Memory B cell (primary cell): ENCODE data around the gene GLS.
A peak's percentile ranks its signal among the peaks of the same experiment; 100 is the strongest.
"Not testable (repeated sequence)": the region's sequence is repeated elsewhere in the genome, so short reads cannot be mapped to it uniquely, and the experiment has no call there.

ENCODE experiments used
- ATAC-seq: fragments of 150-1000 bp; cut with Tn5 transposase; 2 replicates; pipeline ENCODE4 v1.10.0; 2021; ENCODE audit warnings: low read depth, mild to moderate bottlenecking, moderate library complexity
- DNase-seq, 2 donors: peaks; one replicate each; pipeline ENCODE4 v3.0.0; 2022; ENCODE audit warnings: low spot score in 2 of 2
- H3K27ac Mint-ChIP-seq: one replicate; pipeline ENCODE4 v1.8.0; 2022; ENCODE audit warnings: mild to moderate bottlenecking, moderate library complexity, mixed read lengths
- H3K27me3 Mint-ChIP-seq: one replicate; pipeline ENCODE4 v1.8.0; 2022; ENCODE audit warnings: mixed read lengths
- H3K36me3 Mint-ChIP-seq: one replicate; pipeline ENCODE4 v1.8.0; 2022; ENCODE audit warnings: mild to moderate bottlenecking, mixed read lengths
- H3K4me1 Mint-ChIP-seq: one replicate; pipeline ENCODE4 v1.8.0; 2022; ENCODE audit warnings: mixed read lengths
- H3K4me3 Mint-ChIP-seq: one replicate; pipeline ENCODE4 v1.8.0; 2022; ENCODE audit warnings: mild to moderate bottlenecking, moderate library complexity, mixed read lengths
- H3K9me3 Mint-ChIP-seq: one replicate; pipeline ENCODE4 v1.8.0; 2022; ENCODE audit warnings: mixed read lengths

Gene GLS

GRCh38 chr2:190943706-190944105 lies 63.1 kb downstream of the GLS start:
- H3K36me3 Mint-ChIP-seq: no peaks in the 10 kb centered on the region
- no peaks in the 10 kb centered on the region for H3K27me3 Mint-ChIP-seq

GRCh38 chr2:190947141-190947540 lies 66.5 kb downstream of the GLS start:
- Mint-ChIP-seq H3K4me3 (no peak overlapping the region), H3K27ac (no peak overlapping the region), H3K36me3 (no peaks in the 10 kb centered on the region), H3K9me3 (no peaks in the 10 kb centered on the region), H3K27me3 (no peaks in the 10 kb centered on the region), H3K4me1 (peaks cover 6% of the 10 kb centered on the region)
- DNase-seq (no peak), ATAC-seq (no peak)

More at GRCh38 chr2:190943706-190944105, 63.1 kb downstream of the GLS start:
- Mint-ChIP-seq H3K27ac (no peak overlapping the region), H3K4me3 (no peak overlapping the region), H3K9me3 (no peaks in the 10 kb centered on the region), H3K4me1 (peaks cover 6% of the 10 kb centered on the region)
- DNase-seq (no peak), ATAC-seq (no peak)

- H3K9me3 Mint-ChIP-seq: no peaks in the 10 kb centered on the region
- no peaks in the 10 kb centered on the region for H3K36me3 Mint-ChIP-seq
- DNase-seq (peak in 1 of 2 donors; percentile 1), ATAC-seq (peak; percentile 89)
- peak overlapping the region; percentile 79 for H3K27ac Mint-ChIP-seq
- no peak overlapping the region for H3K4me3 Mint-ChIP-seq
- H3K27me3 Mint-ChIP-seq: no peaks in the 10 kb centered on the region
- H3K4me1 Mint-ChIP-seq: peaks cover 6% of the 10 kb centered on the region
Measured at GRCh38 chr2:190947711-190948251, 67.2 kb downstream of the GLS start.

GRCh38 chr2:190948671-190949070 lies 68.0 kb downstream of the GLS start:
- Mint-ChIP-seq H3K9me3 (no peaks in the 10 kb centered on the region), H3K4me3 (no peak overlapping the region), H3K27ac (no peak overlapping the region), H3K4me1 (peaks cover 6% of the 10 kb centered on the region), H3K27me3 (no peaks in the 10 kb centered on the region), H3K36me3 (peaks cover under 1% of the 10 kb centered on the region)
- ATAC-seq: no peak
- no peak for DNase-seq

GRCh38 chr2:190950566-190950991 lies 70.0 kb downstream of the GLS start:
- peaks cover 5% of the 10 kb centered on the region for H3K36me3 Mint-ChIP-seq
- H3K27ac Mint-ChIP-seq: no peak overlapping the region
- H3K27me3 Mint-ChIP-seq: no peaks in the 10 kb centered on the region
- peaks cover 6% of the 10 kb centered on the region for H3K4me1 Mint-ChIP-seq
- H3K4me3 Mint-ChIP-seq: no peak overlapping the region
- ATAC-seq (no peak), DNase-seq (no peak)
- no peaks in the 10 kb centered on the region for H3K9me3 Mint-ChIP-seq

GRCh38 chr2:190953257-190953656 lies 72.6 kb downstream of the GLS start:
- Mint-ChIP-seq H3K27ac (no peak overlapping the region), H3K4me3 (no peak overlapping the region), H3K36me3 (peaks cover 18% of the 10 kb centered on the region), H3K4me1 (peaks cover 3% of the 10 kb centered on the region), H3K27me3 (no peaks in the 10 kb centered on the region), H3K9me3 (no peaks in the 10 kb centered on the region)
- ATAC-seq: no peak
- no peak for DNase-seq

GRCh38 chr2:190959911-190960788 lies 79.5 kb downstream of the GLS start:
- H3K4me3 Mint-ChIP-seq: no peak overlapping the region
- no peaks in the 10 kb centered on the region for H3K27me3 Mint-ChIP-seq
- H3K36me3 Mint-ChIP-seq: peaks cover 24% of the 10 kb centered on the region
- no peak overlapping the region for H3K27ac Mint-ChIP-seq
- H3K9me3 Mint-ChIP-seq: no peaks in the 10 kb centered on the region
- DNase-seq (no peak), ATAC-seq (no peak)
- peaks cover 11% of the 10 kb centered on the region for H3K4me1 Mint-ChIP-seq

- DNase-seq, ATAC-seq, H3K27me3 Mint-ChIP-seq, H3K27ac Mint-ChIP-seq, H3K4me3 Mint-ChIP-seq, H3K9me3 Mint-ChIP-seq: not testable (repeated sequence)
- H3K36me3 Mint-ChIP-seq: peaks cover 17% of the 10 kb centered on the region
- peaks cover 11% of the 10 kb centered on the region for H3K4me1 Mint-ChIP-seq
Measured at GRCh38 chr2:190961117-190961516, 80.5 kb downstream of the GLS start.

GRCh38 chr2:190961918-190962487 lies 81.4 kb downstream of the GLS start:
- no peaks in the 10 kb centered on the region for H3K27me3 Mint-ChIP-seq
- H3K36me3 Mint-ChIP-seq: peaks cover 13% of the 10 kb centered on the region
- DNase-seq: no peak
- peaks cover 8% of the 10 kb centered on the region for H3K4me1 Mint-ChIP-seq
- peak overlapping the region; percentile 37 for H3K27ac Mint-ChIP-seq
- no peak overlapping the region for H3K4me3 Mint-ChIP-seq
- no peaks in the 10 kb centered on the region for H3K9me3 Mint-ChIP-seq
- ATAC-seq: no peak

GRCh38 chr2:190963088-190963487 lies 82.5 kb downstream of the GLS start:
- no peak overlapping the region for H3K4me3 Mint-ChIP-seq

GRCh38 chr2:190964170-190964795 lies 83.7 kb downstream of the GLS start:
- H3K4me1 Mint-ChIP-seq: peaks cover 6% of the 10 kb centered on the region
- H3K36me3 Mint-ChIP-seq: peaks cover 13% of the 10 kb centered on the region
- peak overlapping the region; percentile 73 for H3K27ac Mint-ChIP-seq
- ATAC-seq (peak; percentile 89), DNase-seq (no peak)
- H3K4me3 Mint-ChIP-seq: no peak overlapping the region
- H3K9me3 Mint-ChIP-seq: no peaks in the 10 kb centered on the region
- no peaks in the 10 kb centered on the region for H3K27me3 Mint-ChIP-seq

More at GRCh38 chr2:190963088-190963487, 82.5 kb downstream of the GLS start:
- Mint-ChIP-seq H3K36me3 (peaks cover 13% of the 10 kb centered on the region), H3K4me1 (peaks cover 8% of the 10 kb centered on the region), H3K9me3 (no peaks in the 10 kb centered on the region), H3K27ac (peak overlapping the region; percentile 6), H3K27me3 (no peaks in the 10 kb centered on the region)
- ATAC-seq: no peak
- no peak for DNase-seq

GRCh38 chr2:190965580-190966222 lies 85.1 kb downstream of the GLS start:
- Mint-ChIP-seq H3K27ac (peak overlapping the region; percentile 31), H3K4me3 (no peak overlapping the region), H3K4me1 (peaks cover 6% of the 10 kb centered on the region), H3K9me3 (no peaks in the 10 kb centered on the region), H3K36me3 (peaks cover 17% of the 10 kb centered on the region), H3K27me3 (no peaks in the 10 kb centered on the region)
- no peak for DNase-seq
- no peak for ATAC-seq

GRCh38 chr2:190968522-190968921 lies 87.9 kb downstream of the GLS start:
- Mint-ChIP-seq H3K9me3 (no peaks in the 10 kb centered on the region), H3K27ac (peak overlapping the region; percentile 68), H3K36me3 (peaks cover 16% of the 10 kb centered on the region), H3K27me3 (no peaks in the 10 kb centered on the region), H3K4me1 (peaks cover 6% of the 10 kb centered on the region), H3K4me3 (no peak overlapping the region)
- DNase-seq (no peak), ATAC-seq (no peak)
